WTC11 (cell line): ENCODE measurements around the gene CD22.

Source experiments
- CTCF ChIP-seq: fragments of 200-600 bp; IDR thresholded peaks from 2 replicates; pipeline ENCODE4 v1.8.0; 2022; ENCODE audit warnings: antibody characterized with exemption
- USF2 ChIP-seq: sonication (generic); formaldehyde crosslinking; IDR thresholded peaks from 2 replicates; pipeline ENCODE4 v1.8.1; 2023; ENCODE audit warnings: mild to moderate bottlenecking, missing genetic modification reagents, moderate library complexity
- ZNF512 ChIP-seq: sonication (generic); formaldehyde crosslinking; IDR thresholded peaks from 2 replicates; pipeline ENCODE4 v1.8.1; 2022; ENCODE audit warnings: missing genetic modification reagents, borderline replicate concordance

GRCh38 chr19:35395382-35396199 is 66.6 kb downstream of the CD22 start:
- TF ChIP-seq CTCF (no peak), ZNF512 (no peak), USF2 (CRISPR knock-in tag) (no peak)
